Ishikawa (cell line): ENCODE measurements around the gene FNBP1.

ENCODE experiments used
- CEBPB ChIP-seq: IDR thresholded peaks from 2 replicates; pipeline ENCODE4 v1.6.1; 2012
- CREB1 ChIP-seq: IDR thresholded peaks from 2 replicates; pipeline ENCODE4 v1.6.1; 2012; ENCODE audit warnings: low read depth
- EGR1 ChIP-seq: IDR thresholded peaks from 2 replicates; pipeline ENCODE4 v1.6.1; 2012
- EP300 ChIP-seq: IDR thresholded peaks from 2 replicates; pipeline ENCODE4 v1.6.1; 2012; ENCODE audit warnings: borderline replicate concordance
- FOXM1 ChIP-seq: IDR thresholded peaks from 2 replicates; pipeline ENCODE4 v1.6.1; 2012; ENCODE audit warnings: low read depth, borderline replicate concordance
- NFIC ChIP-seq: IDR thresholded peaks from 2 replicates; pipeline ENCODE4 v1.6.1; 2012
- RAD21 ChIP-seq: IDR thresholded peaks from 2 replicates; pipeline ENCODE4 v1.6.1; 2012; ENCODE audit warnings: low read depth
- TAF1 ChIP-seq: IDR thresholded peaks from 2 replicates; pipeline ENCODE4 v1.6.1; 2012; ENCODE audit warnings: low read depth, mild to moderate bottlenecking
- TCF12 ChIP-seq: IDR thresholded peaks from 2 replicates; pipeline ENCODE4 v1.6.1; 2012; ENCODE audit warnings: low read depth
- TEAD4 ChIP-seq: IDR thresholded peaks from 2 replicates; pipeline ENCODE4 v1.6.1; 2012
- YY1 ChIP-seq: IDR thresholded peaks from 2 replicates; pipeline ENCODE4 v1.6.1; 2012; ENCODE audit warnings: low read depth
- ZBTB7A ChIP-seq: IDR thresholded peaks from 2 replicates; pipeline ENCODE4 v1.6.1; 2012; ENCODE audit warnings: low read depth
- TF ChIP-seq, protein P1 (sequence below): IDR thresholded peaks from 2 replicates; pipeline ENCODE4 v1.6.1; 2012
- TF ChIP-seq, protein P2 (sequence below): IDR thresholded peaks from 2 replicates; pipeline ENCODE4 v1.6.1; 2012
- TF ChIP-seq, protein P3 (sequence below): IDR thresholded peaks from 2 replicates; pipeline ENCODE4 v1.6.1; 2012; ENCODE audit warnings: low read depth, mild to moderate bottlenecking

The FNBP1 gene

DNA sequence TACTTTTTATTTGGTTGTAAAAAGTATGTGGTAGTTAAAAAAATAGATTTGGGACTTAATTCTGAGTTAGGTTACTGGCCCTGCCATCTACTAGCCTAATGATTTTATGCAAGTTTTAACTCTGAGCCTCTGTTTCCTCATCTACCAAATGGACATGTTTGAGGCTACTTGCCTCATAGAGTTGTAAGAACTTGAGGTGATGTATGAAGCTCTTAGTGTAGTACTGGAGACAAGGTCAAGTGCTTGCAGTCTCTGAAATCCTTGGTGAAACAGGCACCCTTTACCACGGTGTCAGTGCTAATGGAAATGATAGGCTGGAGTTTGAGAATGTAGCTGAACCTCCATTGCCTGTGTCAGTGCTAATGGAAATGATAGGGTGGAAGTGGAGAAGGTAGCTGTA, 26.1 kb upstream of the FNBP1 start:
- TF ChIP-seq, protein P1, sequence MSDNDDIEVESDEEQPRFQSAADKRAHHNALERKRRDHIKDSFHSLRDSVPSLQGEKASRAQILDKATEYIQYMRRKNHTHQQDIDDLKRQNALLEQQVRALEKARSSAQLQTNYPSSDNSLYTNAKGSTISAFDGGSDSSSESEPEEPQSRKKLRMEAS = no peak
- TF ChIP-seq NFIC = no peak
- no peak for TF ChIP-seq ZBTB7A
- TF ChIP-seq TCF12 = no peak
- TF ChIP-seq TAF1 = no peak
- TF ChIP-seq CEBPB = no peak
- no peak for TF ChIP-seq EP300
- TF ChIP-seq, protein P2, sequence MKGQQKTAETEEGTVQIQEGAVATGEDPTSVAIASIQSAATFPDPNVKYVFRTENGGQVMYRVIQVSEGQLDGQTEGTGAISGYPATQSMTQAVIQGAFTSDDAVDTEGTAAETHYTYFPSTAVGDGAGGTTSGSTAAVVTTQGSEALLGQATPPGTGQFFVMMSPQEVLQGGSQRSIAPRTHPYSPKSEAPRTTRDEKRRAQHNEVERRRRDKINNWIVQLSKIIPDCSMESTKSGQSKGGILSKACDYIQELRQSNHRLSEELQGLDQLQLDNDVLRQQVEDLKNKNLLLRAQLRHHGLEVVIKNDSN = no peak
- TF ChIP-seq, protein P3, sequence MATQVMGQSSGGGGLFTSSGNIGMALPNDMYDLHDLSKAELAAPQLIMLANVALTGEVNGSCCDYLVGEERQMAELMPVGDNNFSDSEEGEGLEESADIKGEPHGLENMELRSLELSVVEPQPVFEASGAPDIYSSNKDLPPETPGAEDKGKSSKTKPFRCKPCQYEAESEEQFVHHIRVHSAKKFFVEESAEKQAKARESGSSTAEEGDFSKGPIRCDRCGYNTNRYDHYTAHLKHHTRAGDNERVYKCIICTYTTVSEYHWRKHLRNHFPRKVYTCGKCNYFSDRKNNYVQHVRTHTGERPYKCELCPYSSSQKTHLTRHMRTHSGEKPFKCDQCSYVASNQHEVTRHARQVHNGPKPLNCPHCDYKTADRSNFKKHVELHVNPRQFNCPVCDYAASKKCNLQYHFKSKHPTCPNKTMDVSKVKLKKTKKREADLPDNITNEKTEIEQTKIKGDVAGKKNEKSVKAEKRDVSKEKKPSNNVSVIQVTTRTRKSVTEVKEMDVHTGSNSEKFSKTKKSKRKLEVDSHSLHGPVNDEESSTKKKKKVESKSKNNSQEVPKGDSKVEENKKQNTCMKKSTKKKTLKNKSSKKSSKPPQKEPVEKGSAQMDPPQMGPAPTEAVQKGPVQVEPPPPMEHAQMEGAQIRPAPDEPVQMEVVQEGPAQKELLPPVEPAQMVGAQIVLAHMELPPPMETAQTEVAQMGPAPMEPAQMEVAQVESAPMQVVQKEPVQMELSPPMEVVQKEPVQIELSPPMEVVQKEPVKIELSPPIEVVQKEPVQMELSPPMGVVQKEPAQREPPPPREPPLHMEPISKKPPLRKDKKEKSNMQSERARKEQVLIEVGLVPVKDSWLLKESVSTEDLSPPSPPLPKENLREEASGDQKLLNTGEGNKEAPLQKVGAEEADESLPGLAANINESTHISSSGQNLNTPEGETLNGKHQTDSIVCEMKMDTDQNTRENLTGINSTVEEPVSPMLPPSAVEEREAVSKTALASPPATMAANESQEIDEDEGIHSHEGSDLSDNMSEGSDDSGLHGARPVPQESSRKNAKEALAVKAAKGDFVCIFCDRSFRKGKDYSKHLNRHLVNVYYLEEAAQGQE = no peak
- no peak for TF ChIP-seq YY1
- no peak for TF ChIP-seq RAD21
- no peak for TF ChIP-seq TEAD4
- TF ChIP-seq EGR1 = no peak
- TF ChIP-seq FOXM1 = no peak
- TF ChIP-seq CREB1 = no peak

DNA sequence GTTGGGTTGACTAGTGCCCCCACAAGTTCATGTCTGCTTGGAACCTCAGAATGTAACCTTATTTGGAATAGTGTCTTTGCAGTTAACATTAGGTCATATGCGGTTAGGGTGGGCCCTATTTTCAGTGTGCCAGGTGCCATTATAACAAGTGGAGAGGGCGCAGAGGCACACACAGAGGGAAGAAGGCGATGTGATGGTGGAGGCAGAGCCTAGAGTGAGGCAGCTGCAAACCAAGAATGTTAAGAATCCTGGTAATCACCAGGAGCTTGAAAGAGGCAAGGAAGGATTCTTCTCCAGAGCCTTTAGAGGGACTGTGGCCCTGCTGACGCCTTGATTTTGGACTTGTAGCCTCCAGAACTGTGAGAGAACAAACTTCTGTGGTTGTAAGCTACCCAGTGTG, 21.6 kb upstream of the FNBP1 start:
- TF ChIP-seq CREB1 (no peak), TAF1 (no peak), FOXM1 (no peak), CEBPB (no peak), NFIC (no peak), ZBTB7A (no peak), YY1 (no peak), EGR1 (no peak), TEAD4 (no peak), EP300 (no peak), RAD21 (no peak)
- TF ChIP-seq, protein P2 = no peak
- TF ChIP-seq, protein P1 = no peak

DNA sequence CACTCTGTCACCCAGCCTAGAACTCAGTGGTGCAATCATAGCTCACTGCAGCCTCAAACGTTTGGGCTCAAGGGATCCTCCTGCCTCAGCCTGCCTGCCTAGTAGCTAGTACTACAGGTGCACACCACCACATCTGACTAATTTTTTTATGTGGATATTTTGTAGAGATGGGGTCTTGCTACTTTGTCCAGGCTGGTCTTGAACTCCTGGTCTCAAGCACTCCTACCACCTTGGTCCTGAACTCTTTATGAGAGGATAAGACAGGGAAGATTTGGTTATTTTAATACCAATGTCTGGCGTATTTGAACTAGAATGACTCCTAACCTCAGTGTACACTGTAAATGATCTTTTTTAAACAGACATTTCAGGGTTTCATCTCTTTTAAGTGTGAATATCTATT, 19.8 kb upstream of the FNBP1 start:
- no peak for TF ChIP-seq CREB1
- TF ChIP-seq RAD21 = no peak
- TF ChIP-seq, protein P2 = no peak
- TF ChIP-seq ZBTB7A = no peak
- no peak for TF ChIP-seq EP300
- TF ChIP-seq YY1 = no peak
- TF ChIP-seq TAF1 = no peak
- TF ChIP-seq, protein P3 = no peak
- TF ChIP-seq EGR1 = no peak
- TF ChIP-seq FOXM1 = no peak
- no peak for TF ChIP-seq CEBPB
- no peak for TF ChIP-seq NFIC
- TF ChIP-seq, protein P1 = no peak
- TF ChIP-seq TEAD4 = no peak

DNA sequence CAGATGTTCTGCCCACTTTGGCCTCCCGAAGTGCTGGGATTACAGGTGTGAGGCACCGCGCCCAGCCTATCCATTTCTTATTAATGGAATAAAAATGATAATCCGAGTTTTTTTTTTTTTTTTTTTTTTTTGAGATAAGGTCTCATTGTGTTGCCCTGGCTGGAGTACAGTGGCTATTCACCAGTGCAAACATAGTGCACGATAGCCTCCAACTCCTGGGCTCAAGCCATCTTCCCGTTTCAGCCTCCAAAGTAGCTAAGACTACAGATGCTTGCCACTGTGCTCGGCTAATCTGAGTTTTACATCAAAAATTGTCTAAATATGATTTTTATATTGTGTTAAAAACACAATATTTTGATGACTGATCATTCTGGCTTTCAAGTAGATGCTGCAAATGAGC, 17.3 kb upstream of the FNBP1 start:
- no peak for TF ChIP-seq YY1
- no peak for TF ChIP-seq TAF1
- no peak for TF ChIP-seq EGR1
- TF ChIP-seq EP300 = no peak
- TF ChIP-seq, protein P2 = no peak
- no peak for TF ChIP-seq TCF12
- TF ChIP-seq CEBPB = no peak
- no peak for TF ChIP-seq TEAD4
- TF ChIP-seq FOXM1 = no peak
- TF ChIP-seq RAD21 = no peak
- no peak for TF ChIP-seq CREB1
- TF ChIP-seq, protein P3 = no peak
- no peak for TF ChIP-seq NFIC
- no peak for TF ChIP-seq ZBTB7A
- TF ChIP-seq, protein P1 = no peak
